HepG2 (cell line): ENCODE results near the gene SMPD2. TPM values are rescaled to one million over a fixed set of nuclear protein-coding genes. Genes with fewer than 3 reads are reported as not detected.

Experiments used
- ATAC-seq: fragments of 200-7000 bp; cut with Tn5 transposase; 3 replicates; pipeline ENCODE4 v1.9.1; 2020; ENCODE audit warnings: mild to moderate bottlenecking, moderate library complexity
- BruUV-seq: library from RNA; stranded (reverse); fragments of 400-500 nt; replicated peaks from 2 replicates; lab custom pipeline; 2021; lab: Mats Ljungman, UMichigan
- CTCF ChIA-PET: fragments of 300-600 bp; formaldehyde crosslinking; extraction: SDS; loops from one replicate; lab custom pipeline; 2021; ENCODE audit warnings: low total read pairs, inconsistent platforms, low intra/inter-chr PET ratio; lab: Yijun Ruan, JAX
- POLR2A ChIA-PET: fragments of 350-600 bp; sonication (Branson Sonifier 250); formaldehyde crosslinking; loops from one replicate; lab custom pipeline; 2020; ENCODE audit warnings: antibody characterized with exemption, inconsistent platforms; lab: Yijun Ruan, JAX
- DNase-seq: peaks from one replicate; pipeline ENCODE4 v3.0.0-alpha.2; 2015; ENCODE audit warnings: low spot score
- FAIRE-seq: peaks from 3 replicates; lab custom pipeline; 2011; peaks lifted over from hg19 to GRCh38; lab: Jason Lieb, UNC
- H2AFZ ChIP-seq: one replicate; pipeline ENCODE4 v1.6.1; 2011; ENCODE audit warnings: low read length, inconsistent platforms
- H3K27ac ChIP-seq: fragments of 300-600 bp; 3 replicates; pipeline ENCODE4 v1.8.0; 2011; ENCODE audit warnings: mixed run types, mild to moderate bottlenecking, mixed read lengths, low read length, inconsistent platforms; ENCODE audit not compliant: insufficient read depth; ENCODE audit errors: extremely low read length
- H3K27me3 ChIP-seq, 2 experiments: fragments of 200-600 bp in 1 of 2; 2 replicates in 1 of 2; 3 replicates in 1 of 2; pipeline versions ENCODE4 v1.6.0 to v1.8.0; 2011; ENCODE audit warnings: low read length in 2 of 2, mild to moderate bottlenecking in 2 of 2, moderate library complexity in 2 of 2, inconsistent platforms in 1 of 2; ENCODE audit not compliant: insufficient read depth in 2 of 2, control insufficient read depth in 1 of 2
- H3K36me3 ChIP-seq, 2 experiments: fragments of 200-600 bp in 1 of 2; replicated peaks in 1 of 2; 2 replicates in 1 of 2; 3 replicates in 1 of 2; pipeline versions ENCODE4 v1.5.1 to v1.8.0; 2011; ENCODE audit warnings: low read length in 2 of 2, inconsistent platforms in 1 of 2; ENCODE audit not compliant: insufficient read depth in 2 of 2, control insufficient read depth in 1 of 2
- H3K4me1 ChIP-seq: 2 replicates; pipeline ENCODE4 v1.5.1; 2012; ENCODE audit warnings: low read length, inconsistent platforms; ENCODE audit not compliant: insufficient read depth
- H3K4me2 ChIP-seq: 2 replicates; pipeline ENCODE4 v1.6.0; 2011; ENCODE audit warnings: low read depth, low read length, inconsistent platforms
- H3K4me3 ChIP-seq, 3 experiments: fragments of 200-600 bp in 1 of 3; sonication (generic), shearing (Covaris generic) in 1 of 3; replicated peaks in 1 of 3; 2 replicates each; pipeline ENCODE4 v1.5.1; 2011 to 2016; ENCODE audit warnings: low read length in 3 of 3, inconsistent platforms in 2 of 3, low read depth in 2 of 3, mild to moderate bottlenecking in 2 of 3, control low read depth in 1 of 3, mixed read lengths in 1 of 3; ENCODE audit not compliant: insufficient read depth in 1 of 3
- H3K79me2 ChIP-seq: one replicate; pipeline ENCODE4 v1.6.1; 2011; ENCODE audit warnings: low read length, inconsistent platforms; ENCODE audit not compliant: insufficient read depth
- H3K9ac ChIP-seq: 2 replicates; pipeline ENCODE4 v1.6.0; 2011; ENCODE audit warnings: mild to moderate bottlenecking, low read depth, low read length, inconsistent platforms; ENCODE audit not compliant: insufficient read depth
- H3K9me3 ChIP-seq: 2 replicates; pipeline ENCODE4 v1.5.1; 2012; ENCODE audit warnings: mild to moderate bottlenecking, low read length
- H4K20me1 ChIP-seq: 2 replicates; pipeline ENCODE4 v1.6.0; 2011; ENCODE audit warnings: inconsistent platforms, mild to moderate bottlenecking, low read length, moderate library complexity; ENCODE audit not compliant: insufficient read depth
- HDAC1 ChIP-seq: sonication (generic); formaldehyde crosslinking; IDR thresholded peaks from 2 replicates; pipeline ENCODE4 v1.5.1; 2020; ENCODE audit warnings: mild to moderate bottlenecking, missing genetic modification reagents
- HOXA9 ChIP-seq: sonication (generic); formaldehyde crosslinking; IDR thresholded peaks from 2 replicates; pipeline ENCODE4 v1.8.1; 2022; ENCODE audit warnings: missing genetic modification reagents, mild to moderate bottlenecking, moderate library complexity, borderline replicate concordance
- MYC ChIP-seq: sonication (generic); formaldehyde crosslinking; IDR thresholded peaks from 2 replicates; pipeline ENCODE4 v1.9.0; 2021; ENCODE audit warnings: missing genetic modification reagents, borderline replicate concordance
- NFKB2 ChIP-seq: sonication (generic); formaldehyde crosslinking; IDR thresholded peaks from 2 replicates; pipeline ENCODE4 v1.4.0; 2020; ENCODE audit warnings: missing genetic modification reagents, borderline replicate concordance
- NR2F6 ChIP-seq, 2 experiments: IDR thresholded peaks; 2 replicates each; pipeline ENCODE4 v1.6.1; 2016; ENCODE audit warnings: antibody characterized with exemption in 1 of 2, mild to moderate bottlenecking in 1 of 2
- PHF8 ChIP-seq: sonication (generic); formaldehyde crosslinking; IDR thresholded peaks from 2 replicates; pipeline ENCODE4 v1.5.0; 2020; ENCODE audit warnings: missing genetic modification reagents
- RFXANK ChIP-seq: IDR thresholded peaks from 2 replicates; pipeline ENCODE4 v1.6.1; 2016
- SP2 ChIP-seq: sonication (generic); formaldehyde crosslinking; IDR thresholded peaks from 2 replicates; pipeline ENCODE4 v1.5.1; 2020; ENCODE audit warnings: mild to moderate bottlenecking, missing genetic modification reagents
- ZNF879 ChIP-seq: sonication (generic); formaldehyde crosslinking; IDR thresholded peaks from 2 replicates; pipeline ENCODE4 v1.8.1; 2023; ENCODE audit warnings: missing genetic modification reagents
- WGBS: methylation state at CpG from one replicate; pipeline ENCODE4 v1.1.6; 2017; ENCODE audit warnings: low lambda C conversion rate; 5-methylcytosine and 5-hydroxymethylcytosine counted together
- in situ Hi-C: cut with HindIII; loops from 2 replicates; pipeline ENCODE4 v1.10.0; 2017; ENCODE audit warnings: low pct_unique_long_range_greater_than_20kb; ENCODE audit not compliant: extremely low pct_ligation_motif_present
- intact Hi-C: fragments of 100-400 bp; cut with micrococcal nuclease; formaldehyde crosslinking; loops from one replicate; pipeline ENCODE4 v1.10.0; 2022; ENCODE audit not compliant: unreplicated experiment
- polyA plus RNA-seq, 8 experiments: library from polyadenylated mRNA; depleted of rRNA in 3 of 8; stranded (reverse) in 7 of 8; unstranded in 1 of 8; fragments of >200 nt; fragmentation: Illumina TruSeq in 4 of 8; extraction: Trizol in 4 of 8; gene quantifications; 2 replicates each; pipeline versions ENCODE4 v1.2.1 to v1.2.3, GENCODE V29; 2011 to 2016; ENCODE audit warnings: low read depth in 4 of 8, missing spikeins in 1 of 8, mixed read lengths in 1 of 8; ENCODE audit not compliant: insufficient read depth in 1 of 8
- total RNA-seq, 5 experiments: library from RNA; depleted of rRNA; stranded (reverse); fragments of >200 nt; fragmentation: Illumina TruSeq; extraction: Trizol; gene quantifications; 2 replicates each; pipeline ENCODE4 v1.2.3, GENCODE V29; 2016; ENCODE audit warnings: low read depth in 1 of 5
- TF ChIP-seq, protein P1 (sequence below): sonication (generic); formaldehyde crosslinking; IDR thresholded peaks from 2 replicates; pipeline ENCODE4 v1.8.0; 2022; ENCODE audit warnings: mild to moderate bottlenecking, missing genetic modification reagents, borderline replicate concordance
- TF ChIP-seq, protein P2 (sequence below): IDR thresholded peaks from 2 replicates; pipeline ENCODE4 v1.6.1; 2012; ENCODE audit warnings: low read depth, low read length, improper control_type of control experiment
- TF ChIP-seq, protein P3 (sequence below): sonication (generic); formaldehyde crosslinking; IDR thresholded peaks from 2 replicates; pipeline ENCODE4 v1.5.1; 2020; ENCODE audit warnings: mild to moderate bottlenecking, missing genetic modification reagents
- TF ChIP-seq, protein P4 (sequence below): sonication (generic); formaldehyde crosslinking; conservative IDR thresholded peaks from 2 replicates; pipeline ENCODE4 v1.4.0; 2020; ENCODE audit warnings: missing genetic modification reagents

SMPD2 gene
- total and polyA plus RNA-seq, 2 of the 13 experiments (the other 11 are each of a cell fraction or from before 2014, with no cell fraction given), result 5.9 to 10.6 TPM

DNA sequence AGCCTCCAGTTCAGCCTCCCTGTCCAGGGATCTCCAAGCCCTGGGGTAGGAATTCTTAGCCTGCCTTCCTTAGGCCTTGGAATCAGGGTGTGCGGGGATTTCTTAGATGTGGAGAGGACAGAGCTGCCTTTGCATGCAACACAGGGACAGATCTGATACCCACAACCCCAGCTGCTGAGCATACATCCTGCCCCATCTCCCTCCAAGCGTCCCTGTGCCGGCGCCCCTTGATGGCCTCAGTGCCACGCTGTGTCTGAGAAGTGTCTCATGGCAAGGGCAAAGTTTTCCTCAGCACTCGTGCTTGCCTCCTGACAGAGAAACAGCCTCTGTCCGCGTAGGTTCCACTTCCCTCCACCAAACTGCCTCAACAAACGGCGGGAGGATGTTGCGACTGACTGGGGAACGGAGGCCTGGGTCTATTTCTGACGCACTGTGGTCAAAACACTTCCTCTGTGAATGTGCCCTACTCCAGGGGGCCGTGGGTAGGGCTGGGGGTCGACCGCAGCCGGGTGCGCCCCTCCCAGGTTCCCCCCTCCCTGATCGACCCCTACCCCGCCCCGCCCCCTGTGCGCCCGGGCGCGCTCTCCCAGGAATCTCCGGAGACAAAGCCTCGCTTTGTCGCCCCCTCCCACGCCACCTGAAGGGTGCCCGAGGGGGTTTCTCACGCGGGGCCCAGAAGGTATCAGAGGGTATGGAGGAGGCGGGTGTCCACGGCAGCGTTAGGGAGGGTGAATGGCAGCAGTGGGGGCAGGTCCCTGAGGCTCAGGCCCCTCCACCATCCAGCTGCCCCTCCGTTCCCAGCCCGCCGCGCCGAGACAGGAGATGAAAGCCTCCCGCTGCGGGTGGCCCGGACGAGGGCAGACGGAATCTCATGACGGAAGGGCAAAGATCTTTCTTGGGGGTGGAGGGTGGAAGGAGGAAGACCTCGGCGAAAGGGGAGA is 14.2 kb downstream of the SMPD2 start:
- no peak overlapping the region for H3K27ac ChIP-seq
- H2AFZ ChIP-seq, result no peak overlapping the region
- peak overlapping the region; percentile 64 for H3K9ac ChIP-seq
- H3K79me2 ChIP-seq, result no peaks in the 10 kb centered on the region
- no peaks in the 10 kb centered on the region; a peak in 1 of 5 replicates for H3K36me3 ChIP-seq
- peak overlapping the region; percentile 64 to 92 (median 90); a peak in 5 of 6 replicates for H3K4me3 ChIP-seq
- in situ Hi-C loops (no loop called here), intact Hi-C loops (loop anchor here (1.0 to 5.0 kb wide), 2 partner anchors 13 to 267 kb away; no protein-coding TSS in a partner anchor)
- H3K27me3 ChIP-seq, result no peaks in the 10 kb centered on the region
- no peak for FAIRE-seq
- CTCF ChIA-PET, result no interaction called here
- POLR2A ChIA-PET, result interaction anchor here (5.4 kb wide), 1 partner anchor 13 kb away, joined by 22 read pairs; the partner anchor contains the start of genes PPIL6 and SMPD2
- H3K4me1 ChIP-seq, result peaks cover 20% of the 10 kb centered on the region
- no peaks in the 10 kb centered on the region for H4K20me1 ChIP-seq
- WGBS, result 22% methylated on average over 18 of the region's 48 CpGs
- no peak for DNase-seq
- no peaks in the 10 kb centered on the region for H3K9me3 ChIP-seq
- BruUV-seq, result no TSS peak
- ATAC-seq, result peak; percentile 40
- peak overlapping the region; percentile 78 for H3K4me2 ChIP-seq
- TF ChIP-seq SP2 (CRISPR knock-in tag) (no peak), NR2F6 (IDR thresholded peaks at IDR 0.05) (no peak), NR2F6 (CRISPR knock-in tag; IDR thresholded peaks at IDR 0.05) (no peak), HDAC1 (CRISPR knock-in tag) (peak; percentile 13), MYC (CRISPR knock-in tag) (0 out of 2 replicates have a peak, but pooled peaks have one; percentile 40), HOXA9 (CRISPR knock-in tag) (0 out of 2 replicates have a peak, but pooled peaks have one; percentile 59), PHF8 (CRISPR knock-in tag) (no peak), ZNF879 (no peak), NFKB2 (CRISPR knock-in tag) (peak; percentile 20; the same call in 1 of the 2 replicates), RFXANK (no peak)
- TF ChIP-seq, protein P1, sequence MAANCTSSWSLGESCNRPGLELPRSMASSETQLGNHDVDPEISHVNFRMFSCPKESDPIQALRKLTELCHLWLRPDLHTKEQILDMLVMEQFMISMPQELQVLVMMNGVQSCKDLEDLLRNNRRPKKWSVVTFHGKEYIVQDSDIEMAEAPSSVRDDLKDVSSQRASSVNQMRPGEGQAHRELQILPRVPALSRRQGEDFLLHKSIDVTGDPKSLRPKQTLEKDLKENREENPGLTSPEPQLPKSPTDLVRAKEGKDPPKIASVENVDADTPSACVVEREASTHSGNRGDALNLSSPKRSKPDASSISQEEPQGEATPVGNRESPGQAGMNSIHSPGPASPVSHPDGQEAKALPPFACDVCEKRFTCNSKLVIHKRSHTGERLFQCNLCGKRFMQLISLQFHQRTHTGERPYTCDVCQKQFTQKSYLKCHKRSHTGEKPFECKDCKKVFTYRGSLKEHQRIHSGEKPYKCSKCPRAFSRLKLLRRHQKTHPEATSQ (CRISPR knock-in tag), result no peak
- TF ChIP-seq, protein P2, sequence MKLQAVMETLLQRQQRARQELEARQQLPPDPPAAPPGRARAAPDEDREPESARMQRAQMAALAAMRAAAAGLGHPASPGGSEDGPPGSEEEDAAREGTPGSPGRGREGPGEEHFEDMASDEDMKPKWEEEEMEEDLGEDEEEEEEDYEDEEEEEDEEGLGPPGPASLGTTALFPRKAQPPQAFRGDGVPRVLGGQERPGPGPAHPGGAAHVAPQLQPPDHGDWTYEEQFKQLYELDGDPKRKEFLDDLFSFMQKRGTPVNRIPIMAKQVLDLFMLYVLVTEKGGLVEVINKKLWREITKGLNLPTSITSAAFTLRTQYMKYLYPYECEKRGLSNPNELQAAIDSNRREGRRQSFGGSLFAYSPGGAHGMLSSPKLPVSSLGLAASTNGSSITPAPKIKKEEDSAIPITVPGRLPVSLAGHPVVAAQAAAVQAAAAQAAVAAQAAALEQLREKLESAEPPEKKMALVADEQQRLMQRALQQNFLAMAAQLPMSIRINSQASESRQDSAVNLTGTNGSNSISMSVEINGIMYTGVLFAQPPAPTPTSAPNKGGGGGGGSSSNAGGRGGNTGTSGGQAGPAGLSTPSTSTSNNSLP, result no peak
- TF ChIP-seq, protein P3, sequence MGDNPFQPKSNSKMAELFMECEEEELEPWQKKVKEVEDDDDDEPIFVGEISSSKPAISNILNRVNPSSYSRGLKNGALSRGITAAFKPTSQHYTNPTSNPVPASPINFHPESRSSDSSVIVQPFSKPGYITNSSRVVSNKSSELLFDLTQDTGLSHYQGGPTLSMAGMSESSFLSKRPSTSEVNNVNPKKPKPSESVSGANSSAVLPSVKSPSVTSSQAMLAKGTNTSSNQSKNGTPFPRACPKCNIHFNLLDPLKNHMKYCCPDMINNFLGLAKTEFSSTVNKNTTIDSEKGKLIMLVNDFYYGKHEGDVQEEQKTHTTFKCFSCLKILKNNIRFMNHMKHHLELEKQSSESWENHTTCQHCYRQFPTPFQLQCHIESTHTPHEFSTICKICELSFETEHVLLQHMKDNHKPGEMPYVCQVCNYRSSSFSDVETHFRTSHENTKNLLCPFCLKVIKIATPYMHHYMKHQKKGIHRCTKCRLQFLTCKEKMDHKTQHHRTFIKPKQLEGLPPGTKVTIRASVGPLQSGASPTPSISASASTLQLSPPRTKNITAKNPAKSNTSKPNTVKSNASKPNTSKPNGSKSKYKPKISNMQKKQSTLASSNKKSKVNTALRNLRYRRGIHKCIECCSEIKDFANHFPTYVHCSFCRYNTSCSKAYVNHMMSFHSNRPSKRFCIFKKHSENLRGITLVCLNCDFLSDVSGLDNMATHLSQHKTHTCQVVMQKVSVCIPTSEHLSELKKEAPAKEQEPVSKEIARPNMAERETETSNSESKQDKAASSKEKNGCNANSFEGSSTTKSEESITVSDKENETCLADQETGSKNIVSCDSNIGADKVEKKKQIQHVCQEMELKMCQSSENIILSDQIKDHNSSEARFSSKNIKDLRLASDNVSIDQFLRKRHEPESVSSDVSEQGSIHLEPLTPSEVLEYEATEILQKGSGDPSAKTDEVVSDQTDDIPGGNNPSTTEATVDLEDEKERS (CRISPR knock-in tag), result no peak
- TF ChIP-seq, protein P4, sequence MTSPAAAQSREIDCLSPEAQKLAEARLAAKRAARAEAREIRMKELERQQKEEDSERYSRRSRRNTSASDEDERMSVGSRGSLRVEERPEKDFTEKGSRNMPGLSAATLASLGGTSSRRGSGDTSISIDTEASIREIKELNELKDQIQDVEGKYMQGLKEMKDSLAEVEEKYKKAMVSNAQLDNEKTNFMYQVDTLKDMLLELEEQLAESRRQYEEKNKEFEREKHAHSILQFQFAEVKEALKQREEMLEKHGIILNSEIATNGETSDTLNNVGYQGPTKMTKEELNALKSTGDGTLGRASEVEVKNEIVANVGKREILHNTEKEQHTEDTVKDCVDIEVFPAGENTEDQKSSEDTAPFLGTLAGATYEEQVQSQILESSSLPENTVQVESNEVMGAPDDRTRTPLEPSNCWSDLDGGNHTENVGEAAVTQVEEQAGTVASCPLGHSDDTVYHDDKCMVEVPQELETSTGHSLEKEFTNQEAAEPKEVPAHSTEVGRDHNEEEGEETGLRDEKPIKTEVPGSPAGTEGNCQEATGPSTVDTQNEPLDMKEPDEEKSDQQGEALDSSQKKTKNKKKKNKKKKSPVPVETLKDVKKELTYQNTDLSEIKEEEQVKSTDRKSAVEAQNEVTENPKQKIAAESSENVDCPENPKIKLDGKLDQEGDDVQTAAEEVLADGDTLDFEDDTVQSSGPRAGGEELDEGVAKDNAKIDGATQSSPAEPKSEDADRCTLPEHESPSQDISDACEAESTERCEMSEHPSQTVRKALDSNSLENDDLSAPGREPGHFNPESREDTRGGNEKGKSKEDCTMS (CRISPR knock-in tag), result no peak
